NCI-H146 (cell line): ENCODE results near the gene KLC1.

Experiments
- DNase-seq: peaks from one replicate; lab custom pipeline; 2025; lab: John Stamatoyannopoulos, UW

Gene KLC1

GRCh38 chr14:103705118-103705503 is 76.1 kb downstream of the KLC1 start:
- no peak for DNase-seq

GRCh38 chr14:103705504-103706284 is 76.7 kb downstream of the KLC1 start:
- DNase-seq, result no peak

- DNase-seq, result no peak
Measured at GRCh38 chr14:103706551-103707328, 77.7 kb downstream of the KLC1 start.

- DNase-seq, result peak; percentile 84
Measured at GRCh38 chr14:103707329-103708263, 78.6 kb downstream of the KLC1 start.

GRCh38 chr14:103708750-103709187 is 79.8 kb downstream of the KLC1 start:
- DNase-seq, result no peak

GRCh38 chr14:103709814-103710213 is 80.8 kb downstream of the KLC1 start:
- DNase-seq, result no peak

- DNase-seq, result no peak
Measured at GRCh38 chr14:103710771-103711377, 81.9 kb downstream of the KLC1 start.

GRCh38 chr14:103711516-103712431 is 82.8 kb downstream of the KLC1 start:
- DNase-seq, result no peak

- DNase-seq, result no peak
Measured at GRCh38 chr14:103712633-103713247, 83.7 kb downstream of the KLC1 start.

- DNase-seq, result no peak
Measured at GRCh38 chr14:103713304-103714062, 84.5 kb downstream of the KLC1 start.

- no peak for DNase-seq
Measured at GRCh38 chr14:103714063-103714724, 85.2 kb downstream of the KLC1 start.

- peak; percentile 100 for DNase-seq
Measured at GRCh38 chr14:103715052-103716000, 86.3 kb downstream of the KLC1 start, which contains the start of the genes XRCC3 and ZFYVE21. XRCC3 (minus strand) TSS chr14:103715451; CDS start chr14:103711087, 4,364 bp downstream. ZFYVE21 (plus strand) TSS chr14:103715810; CDS start chr14:103715842, 32 bp downstream.

GRCh38 chr14:103716091-103716801 is 87.2 kb downstream of the KLC1 start:
- peak; percentile 49 for DNase-seq

GRCh38 chr14:103716899-103717411 is 87.9 kb downstream of the KLC1 start:
- DNase-seq, result no peak

GRCh38 chr14:103718572-103718971 is 89.6 kb downstream of the KLC1 start:
- DNase-seq, result no peak

GRCh38 chr14:103719751-103720150 is 90.7 kb downstream of the KLC1 start:
- DNase-seq, result no peak
